Activated gamma-delta T cell (primary cell): ENCODE data around the gene CTNNBL1.

Source experiments
- DNase-seq: peaks from one replicate; lab custom pipeline; 2025; lab: John Stamatoyannopoulos, UW

The CTNNBL1 gene

DNA sequence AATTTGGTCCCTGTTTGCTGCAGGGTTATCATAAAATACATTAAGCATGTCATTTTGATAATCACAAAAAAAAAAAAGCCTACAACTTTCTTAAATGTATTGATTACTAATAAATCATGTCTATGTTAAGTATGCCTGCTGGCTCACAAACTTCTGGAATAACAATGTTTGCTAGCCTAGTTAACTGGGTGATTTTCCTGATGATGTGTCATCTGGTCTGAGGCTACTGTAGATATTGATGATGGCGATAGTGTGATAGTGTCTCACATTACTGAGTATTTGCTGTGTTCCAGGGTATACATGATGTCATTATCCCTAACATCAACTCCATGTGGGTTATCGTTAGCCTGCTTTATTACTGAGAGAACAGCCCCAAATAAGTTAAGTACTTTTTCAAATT, 122.9 kb downstream of the CTNNBL1 start:
- no peak for DNase-seq

DNA sequence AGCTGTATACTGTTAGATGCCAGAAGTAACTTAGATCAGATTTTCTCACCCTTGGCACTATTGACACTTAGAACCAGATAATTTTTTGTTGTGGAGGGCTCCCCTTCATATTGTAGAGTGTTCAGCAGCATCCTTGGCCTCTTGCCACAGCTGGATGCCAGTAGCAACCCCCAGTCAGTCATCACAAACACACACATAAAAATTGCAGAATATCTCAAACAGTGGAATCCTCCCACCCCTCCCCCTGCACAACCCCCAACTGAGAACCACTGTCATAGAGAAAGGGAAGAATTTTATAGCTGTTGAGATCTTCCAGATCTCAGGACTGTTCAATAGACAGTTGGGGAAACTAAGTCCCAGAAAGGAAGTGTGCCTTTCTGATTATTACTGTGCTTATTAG, 127.9 kb downstream of the CTNNBL1 start:
- no peak for DNase-seq

DNA sequence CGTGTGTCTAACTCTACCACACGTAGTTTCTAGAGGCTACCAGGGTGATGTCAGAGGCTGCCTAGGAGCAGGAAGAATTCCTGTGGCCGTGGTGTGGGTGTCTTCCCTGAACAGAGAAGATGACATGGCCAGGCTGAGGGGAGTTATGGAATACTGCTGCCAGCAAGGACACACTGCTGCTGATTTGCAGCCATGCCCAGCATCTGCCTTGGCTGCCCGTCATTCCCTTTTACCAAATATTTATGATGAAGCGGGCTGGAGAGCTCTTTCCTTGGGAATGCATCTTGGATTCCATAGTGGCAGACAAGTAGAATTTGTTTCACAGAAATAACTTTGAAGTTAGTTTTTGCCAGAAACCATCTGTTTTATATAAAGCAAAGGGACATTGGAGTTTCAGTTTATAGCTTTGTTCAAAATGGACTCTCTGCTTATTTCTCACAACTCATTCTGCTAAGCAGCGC, 128.3 kb downstream of the CTNNBL1 start:
- DNase-seq, result no peak

DNA sequence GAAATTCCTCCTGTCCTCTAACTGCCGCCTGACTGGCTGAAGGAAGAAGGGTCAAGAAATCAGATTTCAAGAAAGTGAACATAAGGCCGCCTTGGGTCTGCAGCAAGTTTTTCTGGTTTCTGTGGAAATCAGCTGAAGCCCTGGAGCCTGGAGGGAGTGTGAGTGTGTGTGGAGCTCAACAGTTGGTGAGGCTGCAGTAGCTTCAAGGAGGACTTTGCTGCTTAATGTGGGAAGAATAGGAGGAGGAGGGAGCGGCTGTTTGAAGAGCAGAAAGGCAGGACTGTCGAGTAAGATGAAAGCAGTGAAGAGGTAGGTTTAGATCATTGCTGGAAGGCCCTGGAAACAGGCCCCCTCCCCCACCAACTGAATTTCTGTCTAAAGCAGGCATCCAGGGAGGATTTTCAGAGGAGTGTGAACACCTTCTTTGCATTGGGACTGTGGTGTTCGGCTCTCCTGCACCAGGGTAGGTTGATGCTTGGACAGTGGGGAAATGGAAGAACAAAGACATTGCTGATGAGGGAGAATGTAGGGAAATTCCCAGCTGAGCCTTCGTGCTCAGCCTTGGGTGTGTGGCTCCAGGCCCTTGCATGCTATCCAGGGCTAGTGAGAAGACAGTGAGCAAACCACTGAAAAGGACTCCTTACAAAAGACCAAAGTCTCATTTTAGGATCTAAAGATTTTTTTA, 129.6 kb downstream of the CTNNBL1 start:
- no peak for DNase-seq

DNA sequence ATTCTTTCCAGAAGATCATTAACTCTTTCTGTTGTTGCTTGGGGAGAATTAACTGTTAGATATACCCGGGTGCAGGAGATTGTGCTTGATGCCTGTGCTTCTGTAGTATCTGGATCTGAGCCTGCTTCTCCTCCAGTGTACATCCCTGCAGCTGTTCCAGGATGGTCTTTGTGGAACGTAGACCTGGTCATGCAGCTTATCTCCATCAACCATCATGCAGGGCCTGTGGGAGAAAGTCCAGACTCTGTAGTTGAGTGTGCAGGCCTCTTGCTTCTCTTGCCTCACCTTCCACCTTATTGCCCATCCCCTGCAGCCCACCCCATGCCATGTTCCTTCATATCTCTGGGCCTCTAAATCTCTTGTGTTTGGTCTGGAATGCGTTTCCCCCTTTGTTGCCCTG, 133.8 kb downstream of the CTNNBL1 start:
- no peak for DNase-seq

DNA sequence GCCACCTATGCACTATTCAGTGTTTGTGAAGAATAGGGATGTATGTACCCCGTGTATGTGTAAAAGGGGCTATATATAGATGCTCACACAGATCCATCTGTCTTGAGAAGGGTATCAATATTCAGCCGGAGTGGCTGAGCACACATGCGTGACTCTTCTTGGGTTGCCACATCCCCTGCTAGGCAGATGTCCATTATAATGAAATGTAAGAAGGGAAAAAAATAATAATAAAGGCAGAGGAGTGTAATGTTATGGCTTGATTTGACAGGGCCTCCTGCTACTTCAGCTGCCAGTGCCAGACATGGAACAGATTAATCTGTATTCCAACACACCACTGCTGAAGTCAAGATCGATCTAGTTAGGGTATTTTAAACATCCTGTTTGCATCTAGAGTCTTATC, 134.9 kb downstream of the CTNNBL1 start:
- no peak for DNase-seq

DNA sequence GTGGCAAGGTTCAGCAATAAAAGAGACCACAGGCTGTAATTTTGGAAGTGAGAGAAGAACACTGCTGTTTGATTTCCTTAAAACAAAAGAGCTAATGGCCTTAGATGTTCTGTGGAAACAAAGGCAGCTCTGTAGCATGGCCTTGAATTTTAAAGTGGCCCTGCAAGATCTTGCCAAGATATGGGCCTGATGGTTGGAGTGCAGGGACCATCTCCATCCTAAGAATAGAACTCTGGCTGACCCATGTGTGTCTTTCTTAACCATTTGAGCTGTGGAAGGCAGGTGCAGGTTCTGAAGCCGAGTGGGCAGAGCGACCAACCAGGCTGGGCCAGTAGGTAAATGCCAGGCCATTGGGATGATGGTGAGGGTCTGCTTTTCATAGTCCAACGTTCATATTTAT, 135.3 kb downstream of the CTNNBL1 start:
- DNase-seq, result no peak

DNA sequence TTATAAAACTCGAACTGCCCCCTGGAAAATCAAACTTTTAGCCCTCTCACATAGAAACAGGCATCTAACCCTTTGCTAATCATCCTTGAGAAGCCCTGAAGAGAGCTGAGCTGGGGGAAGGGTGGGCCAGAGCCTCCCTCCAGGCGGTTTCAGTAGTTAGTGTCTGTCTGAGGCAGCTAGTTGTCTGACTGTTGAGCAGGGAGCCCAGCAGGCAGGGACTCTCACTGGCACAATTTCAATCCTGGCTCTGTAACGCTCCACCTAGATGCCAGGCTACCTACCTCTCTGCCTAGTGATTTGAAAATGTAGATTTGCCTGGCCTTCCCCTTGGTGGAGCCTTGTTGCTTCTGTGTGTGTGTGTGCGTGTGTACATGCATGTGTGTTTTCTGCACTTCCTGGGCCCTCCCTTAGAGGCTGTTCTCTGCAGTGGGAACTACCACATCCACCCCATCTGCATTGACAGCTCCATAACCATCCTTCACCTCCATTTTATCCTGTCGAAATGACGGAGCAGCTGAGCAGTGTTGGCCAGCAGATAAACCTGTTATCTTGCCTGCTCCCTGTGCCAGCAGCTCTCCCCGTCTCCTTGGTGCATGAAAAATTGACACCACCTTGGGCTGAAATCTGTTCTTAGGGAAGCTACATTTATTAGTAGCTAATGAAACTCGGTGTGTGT, 139.5 kb downstream of the CTNNBL1 start:
- no peak for DNase-seq

DNA sequence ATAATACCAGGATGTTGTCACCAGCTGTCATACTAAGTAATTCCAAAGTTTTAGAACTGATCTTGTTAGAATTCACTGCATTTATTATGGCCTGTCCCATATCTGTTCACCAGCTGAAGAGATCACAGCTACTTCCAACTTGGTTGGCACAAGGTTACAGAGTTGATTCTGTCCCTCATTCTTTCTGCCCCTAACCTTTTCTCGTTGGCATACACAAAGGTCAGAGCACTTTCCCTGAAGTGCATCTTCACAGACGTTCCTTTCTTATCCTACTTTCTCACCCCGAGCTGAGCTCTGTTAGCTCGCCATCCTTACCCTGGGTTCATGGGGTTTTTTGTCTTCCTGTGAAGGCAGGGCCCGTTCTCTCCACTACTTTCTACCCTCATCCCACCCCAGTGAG, 143.1 kb downstream of the CTNNBL1 start:
- no peak for DNase-seq

DNA sequence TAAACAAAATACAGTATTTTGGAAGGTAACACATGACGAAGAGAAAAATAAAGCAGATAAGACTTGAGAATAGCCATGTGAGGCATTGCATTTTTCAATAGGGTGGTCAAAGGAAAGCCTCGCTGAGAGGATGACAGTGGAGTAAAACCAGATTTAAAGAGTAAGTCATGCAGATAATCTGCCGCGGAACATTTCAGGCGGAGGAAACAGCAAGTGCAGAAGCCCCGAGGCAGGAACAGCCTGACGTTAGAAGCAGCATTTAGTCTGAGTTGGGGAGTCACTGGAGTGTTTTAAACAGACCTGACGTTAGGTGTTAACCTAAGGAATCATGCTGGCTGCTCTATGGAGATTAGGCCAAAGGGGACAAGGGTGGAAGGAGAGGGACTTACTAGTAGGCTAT, 144.1 kb downstream of the CTNNBL1 start:
- no peak for DNase-seq

DNA sequence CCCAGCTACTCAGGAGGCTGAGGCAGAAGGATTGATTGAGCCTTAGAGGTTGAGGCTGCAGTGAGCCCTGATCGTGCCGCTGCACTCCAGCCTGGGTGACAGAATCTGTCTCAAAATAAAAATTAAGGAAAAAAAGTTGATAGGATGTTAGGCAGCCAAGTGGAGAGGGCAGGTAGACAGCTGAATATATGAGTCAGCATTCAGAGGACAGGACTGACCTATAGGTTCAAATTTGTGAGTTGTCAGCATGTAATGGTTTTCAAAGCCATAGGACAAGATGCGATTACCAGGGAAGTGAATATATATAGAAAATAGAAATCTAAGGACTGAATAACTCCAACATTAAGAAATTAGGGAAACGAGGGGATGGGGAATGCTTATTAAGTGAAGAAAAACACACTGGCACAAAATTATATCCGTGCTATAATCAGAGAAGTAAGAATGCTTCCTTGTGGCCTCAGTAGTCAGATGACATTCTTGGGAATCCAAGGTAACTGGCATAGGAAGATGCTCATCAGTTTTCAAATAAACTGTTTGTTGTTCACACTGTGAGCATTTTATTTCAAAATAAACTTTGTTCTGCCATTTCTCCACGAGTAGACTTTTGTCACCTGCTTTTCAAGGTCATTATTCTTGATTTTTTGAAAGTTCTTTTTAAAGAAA, 145.1 kb downstream of the CTNNBL1 start:
- no peak for DNase-seq

DNA sequence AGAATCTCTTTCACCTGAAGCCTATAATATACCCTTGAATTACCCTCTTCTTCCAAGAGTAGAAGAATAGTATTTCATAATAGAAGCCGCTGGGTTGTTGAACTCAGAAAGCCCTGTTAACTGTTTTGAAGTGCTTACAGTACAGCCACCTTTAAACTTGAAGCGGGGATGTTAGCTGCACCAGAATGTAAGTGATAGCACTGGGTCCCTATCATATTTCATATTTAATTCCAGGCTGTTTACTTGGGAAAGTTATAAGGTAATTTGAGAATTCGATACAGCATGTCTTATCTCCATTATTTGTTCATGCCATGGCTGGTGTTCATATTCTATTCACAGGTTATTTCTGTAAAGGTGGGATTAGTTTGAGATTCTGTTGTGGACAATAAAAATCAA, 145.6 kb downstream of the CTNNBL1 start:
- DNase-seq, result no peak

DNA sequence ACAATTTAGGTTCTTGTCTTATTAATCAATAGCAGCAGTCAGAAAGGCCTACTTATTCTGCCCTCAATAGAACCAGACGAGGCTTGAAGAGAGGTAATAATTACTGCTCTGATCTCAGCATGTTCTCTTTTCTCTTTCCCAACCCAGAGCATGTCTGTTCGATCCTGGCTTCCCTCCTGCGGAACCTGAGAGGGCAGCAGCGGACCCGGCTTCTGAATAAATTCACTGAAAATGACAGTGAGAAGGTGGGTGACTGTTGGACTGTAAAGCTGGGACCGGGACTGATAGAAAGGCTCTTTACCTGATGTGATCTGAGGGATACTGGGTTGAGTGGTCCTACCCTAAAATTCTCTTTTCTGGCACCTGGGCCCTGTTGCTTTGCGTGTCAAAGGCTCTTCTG, 146.1 kb downstream of the CTNNBL1 start:
- DNase-seq, result no peak

DNA sequence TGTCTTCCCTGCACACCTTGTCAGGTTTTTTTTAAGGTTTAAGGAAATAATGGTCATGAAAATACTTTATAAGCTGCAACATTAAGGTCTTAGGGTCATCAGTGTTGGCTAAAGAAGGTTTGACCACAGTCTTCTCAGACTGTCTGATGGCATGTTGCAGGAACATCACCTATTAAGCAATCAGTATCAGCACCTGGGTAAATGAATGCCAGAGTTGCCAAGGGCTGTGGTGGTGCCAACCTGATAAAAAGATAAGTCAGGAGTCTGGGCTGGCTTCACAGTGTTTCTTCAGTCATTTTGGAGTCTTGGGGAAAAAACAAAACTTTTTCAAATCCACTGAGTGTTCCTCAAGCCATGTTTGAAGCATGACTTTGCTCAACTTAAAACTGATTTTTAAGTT, 147.6 kb downstream of the CTNNBL1 start:
- DNase-seq, result no peak

DNA sequence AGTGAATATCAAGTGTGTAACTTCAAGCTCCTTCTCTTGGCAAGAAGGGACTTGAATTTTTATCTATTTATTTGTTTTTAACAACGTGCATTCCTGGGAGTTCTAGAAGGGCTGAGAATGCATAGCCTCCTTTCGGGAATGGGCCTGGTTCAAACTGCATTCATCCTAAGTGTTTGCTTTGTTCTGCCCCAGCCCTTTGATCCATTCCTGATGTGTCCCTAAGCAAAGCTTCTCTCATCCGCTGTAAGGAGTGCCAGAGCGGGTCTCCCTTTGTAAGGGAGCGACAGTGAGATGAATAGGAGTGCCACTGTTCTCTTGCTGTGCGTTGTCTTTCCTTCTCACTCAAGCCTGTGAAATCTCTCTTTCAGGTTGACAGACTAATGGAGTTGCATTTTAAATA, 148.1 kb downstream of the CTNNBL1 start:
- DNase-seq, result no peak

DNA sequence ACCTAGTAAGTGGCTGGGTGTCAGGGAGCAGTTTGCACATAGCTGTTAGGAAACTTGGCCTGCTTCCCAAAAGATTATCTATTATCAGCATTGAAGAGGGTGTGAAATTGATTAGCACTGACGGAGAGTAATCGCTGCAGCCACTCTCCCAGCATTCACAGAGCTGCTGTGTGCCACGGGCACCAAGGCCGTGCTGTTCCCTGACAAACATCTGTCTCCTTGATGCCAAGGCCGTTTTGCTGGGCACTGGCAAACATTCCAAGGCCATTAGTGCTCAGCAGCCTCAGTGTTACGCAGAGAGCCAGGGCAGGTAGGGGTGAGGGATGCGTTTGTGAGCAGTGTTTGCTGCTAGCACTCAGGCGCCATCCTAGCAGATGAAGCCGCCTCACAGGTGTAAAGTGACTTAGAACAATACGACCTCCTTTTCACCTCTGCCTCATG, 151.4 kb downstream of the CTNNBL1 start:
- DNase-seq, result no peak

DNA sequence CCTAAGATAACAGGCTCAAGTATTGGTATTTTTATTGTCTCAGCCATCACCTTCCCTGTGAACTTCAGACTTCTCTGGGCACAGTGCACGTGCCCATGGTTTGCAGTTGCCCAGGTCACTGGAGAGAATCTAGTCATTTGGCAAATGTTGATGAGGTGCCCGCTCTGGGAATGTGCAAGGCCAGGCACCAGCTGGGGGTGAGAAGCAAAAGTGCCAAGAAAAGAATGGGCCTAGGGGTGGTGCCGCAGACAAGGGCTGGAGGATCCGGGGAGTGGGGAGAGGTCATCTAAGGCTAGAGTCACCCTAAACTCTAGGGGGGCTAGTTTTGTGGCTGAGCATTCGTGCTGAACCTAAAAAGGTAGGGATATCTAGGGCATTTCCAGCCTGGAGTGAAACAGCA, 152.0 kb downstream of the CTNNBL1 start:
- DNase-seq, result no peak

DNA sequence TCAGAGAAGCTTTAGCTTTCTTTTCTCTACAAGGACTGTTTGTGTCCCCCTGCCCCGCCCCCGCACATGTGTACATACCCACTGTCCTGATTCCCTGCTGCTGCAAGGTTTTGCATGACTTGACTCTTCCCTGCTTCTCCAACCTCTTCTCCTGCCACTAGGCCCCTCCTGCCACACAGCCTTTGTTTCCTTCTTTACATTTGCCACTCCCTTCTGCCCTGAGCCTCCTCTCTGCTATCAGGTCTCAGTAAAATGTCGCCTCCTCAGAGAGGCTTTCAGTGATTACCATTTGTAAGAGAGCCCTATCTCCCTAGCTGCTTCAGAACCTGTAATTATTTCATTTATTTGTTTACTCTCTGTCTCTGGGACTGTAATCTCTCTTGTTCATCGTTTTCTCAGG, 152.7 kb downstream of the CTNNBL1 start:
- no peak for DNase-seq

DNA sequence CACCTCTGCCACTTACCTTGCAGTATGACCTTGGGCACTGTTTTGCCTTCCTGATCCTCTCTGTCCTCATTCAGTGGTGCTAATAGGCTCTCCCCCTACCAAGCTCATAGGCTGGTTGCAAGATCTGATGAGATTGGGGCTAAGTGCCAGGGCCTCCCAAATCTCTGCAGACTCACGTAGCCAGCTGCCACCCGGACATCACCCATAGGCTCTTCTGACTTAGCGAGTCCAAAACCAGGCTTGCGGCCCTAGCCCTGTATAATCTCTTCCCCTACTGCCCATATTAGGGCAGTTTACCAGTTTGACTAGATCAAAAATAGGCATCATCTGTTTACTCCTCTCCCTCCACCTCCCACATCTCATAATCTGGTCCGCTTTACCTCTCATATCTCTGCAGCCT, 154.9 kb downstream of the CTNNBL1 start:
- DNase-seq, result no peak

DNA sequence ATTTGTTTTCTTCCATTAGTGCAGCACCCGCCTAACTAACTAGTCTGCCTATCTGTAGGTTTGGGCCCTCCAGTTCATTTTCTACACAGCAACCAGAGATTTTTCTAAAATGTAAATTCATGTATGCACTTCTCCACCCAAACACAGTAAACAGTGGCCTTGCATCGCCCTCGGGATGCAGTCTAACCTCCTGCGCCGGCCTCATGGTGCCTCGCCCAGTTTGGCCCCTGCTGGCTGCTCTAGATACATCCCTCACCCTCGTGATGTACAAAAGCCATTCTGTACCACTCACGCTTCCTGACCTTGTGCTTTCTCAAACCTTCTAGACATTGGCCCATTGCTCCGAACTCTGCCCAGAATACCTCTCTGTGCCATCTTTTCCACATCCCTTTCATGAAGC, 155.3 kb downstream of the CTNNBL1 start:
- no peak for DNase-seq

DNA sequence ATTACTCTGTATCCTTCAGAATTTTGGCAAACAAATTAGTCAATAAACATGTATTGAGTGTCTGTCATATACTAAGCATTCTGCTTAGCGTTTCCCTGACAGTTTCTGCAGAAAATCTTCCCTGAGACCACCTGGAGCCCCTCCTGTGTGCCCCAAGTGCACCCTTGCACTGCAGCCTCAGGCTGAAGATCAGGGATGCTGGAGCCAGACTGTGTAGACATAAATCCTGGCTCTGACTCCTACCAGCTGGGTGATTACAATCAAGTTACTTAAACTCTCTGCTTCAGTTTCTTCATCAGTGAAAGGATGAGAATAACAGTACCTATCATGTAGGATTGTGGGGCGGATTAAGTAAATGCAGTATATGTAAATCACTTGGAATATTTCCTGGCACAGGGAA, 155.7 kb downstream of the CTNNBL1 start:
- DNase-seq, result no peak

DNA sequence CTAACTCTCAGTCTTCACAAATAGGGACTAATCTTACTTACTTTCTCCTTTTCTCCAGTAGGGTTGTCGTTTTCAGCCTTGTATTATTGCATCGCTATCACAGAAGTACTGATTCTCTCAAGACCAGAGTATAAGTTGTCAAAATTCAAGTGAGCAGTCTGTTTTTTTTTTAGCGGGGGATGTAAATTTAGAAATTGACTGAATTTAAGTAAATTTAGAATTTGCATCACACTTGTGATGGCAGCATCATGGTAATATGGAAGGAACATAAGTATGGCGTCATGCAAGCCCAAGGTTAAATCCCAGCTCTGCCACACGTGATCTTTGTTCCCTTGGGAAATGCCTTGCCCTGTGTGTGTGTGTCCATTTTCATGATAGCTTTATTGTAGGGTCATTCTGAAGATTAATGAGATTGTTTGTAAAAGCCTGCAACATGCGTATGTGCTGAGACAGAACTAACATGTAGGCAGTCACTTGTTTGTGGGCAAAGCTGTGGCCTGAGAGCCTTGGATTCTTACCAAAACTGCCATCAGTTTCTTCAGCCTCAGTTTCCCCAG, 156.3 kb downstream of the CTNNBL1 start:
- DNase-seq, result no peak
